Measurements from ENCODE around the gene UBA52. TPM values are rescaled to one million over a fixed set of nuclear protein-coding genes. Genes with fewer than 3 reads are reported as not detected.

Gene UBA52
- total and polyA plus RNA-seq, 2 experiments from 2014 or later, result 627 to 1,301 TPM

DNA sequence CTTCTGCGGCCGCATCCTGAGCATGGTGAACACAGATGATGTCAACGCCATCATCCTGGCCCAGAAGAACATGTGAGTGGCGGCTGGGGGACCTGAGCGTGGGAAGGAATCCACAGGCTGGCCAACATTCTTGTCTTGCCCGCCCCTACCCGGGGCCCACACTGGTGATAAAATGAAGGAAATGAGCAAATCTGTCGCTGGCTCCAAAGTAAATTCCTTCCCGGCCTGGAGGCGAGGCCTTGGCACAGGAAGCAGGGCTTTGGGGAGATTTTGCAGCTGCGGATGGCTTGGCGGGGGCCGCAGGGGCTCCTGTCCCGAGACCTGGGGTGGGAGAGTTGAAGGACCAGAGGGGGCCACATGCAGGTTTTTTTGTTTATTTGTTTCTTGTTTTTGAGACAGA is 9.6 kb upstream of the UBA52 start:
- no peak for DNase-seq (ENCODE audit: low spot score)
- H3K27ac ChIP-seq (ENCODE audit: low read depth), result no peak overlapping the region
- H3K36me3 Mint-ChIP-seq (ENCODE audit: low read depth), result peaks cover 40% of the 10 kb centered on the region; the same call in 2 of the 3 replicates

More for the DNA sequence above, 9.6 kb upstream of the UBA52 start:
- Mint-ChIP-seq H3K4me1 (peaks cover 8% of the 10 kb centered on the region; the same call in 2 of the 3 replicates), H3K27ac (no peak overlapping the region), H3K27me3 (ENCODE audit: insufficient read depth, low read depth, poor library complexity) (peaks cover 6% of the 10 kb centered on the region), H3K4me3 (no peak overlapping the region), H3K9me3 (no peaks in the 10 kb centered on the region)
- TF ChIP-seq JUNB (IDR thresholded peaks at IDR 0.05; ENCODE audit: unreplicated experiment) (no peak), EZH2 (IDR thresholded peaks at IDR 0.05; ENCODE audit: low read depth, unreplicated experiment) (no peak), EZH2phosphoT487 (IDR thresholded peaks at IDR 0.05; ENCODE audit: unreplicated experiment) (no peak), POLR2AphosphoS5 (IDR thresholded peaks at IDR 0.05; ENCODE audit: low read depth) (no peak), ZNF331 (CRISPR knock-in tag; IDR thresholded peaks at IDR 0.05; ENCODE audit: low read depth) (no peak), STAT1 (IDR thresholded peaks at IDR 0.05; ENCODE audit: unreplicated experiment) (no peak), ZNF114 (CRISPR knock-in tag; IDR thresholded peaks at IDR 0.05) (no peak), NANOG (IDR thresholded peaks at IDR 0.05; ENCODE audit: borderline replicate concordance) (no peak), CREB1 (CRISPR knock-in tag; IDR thresholded peaks at IDR 0.05; ENCODE audit: low read depth) (no peak)
- TF ChIP-seq, protein P1, sequence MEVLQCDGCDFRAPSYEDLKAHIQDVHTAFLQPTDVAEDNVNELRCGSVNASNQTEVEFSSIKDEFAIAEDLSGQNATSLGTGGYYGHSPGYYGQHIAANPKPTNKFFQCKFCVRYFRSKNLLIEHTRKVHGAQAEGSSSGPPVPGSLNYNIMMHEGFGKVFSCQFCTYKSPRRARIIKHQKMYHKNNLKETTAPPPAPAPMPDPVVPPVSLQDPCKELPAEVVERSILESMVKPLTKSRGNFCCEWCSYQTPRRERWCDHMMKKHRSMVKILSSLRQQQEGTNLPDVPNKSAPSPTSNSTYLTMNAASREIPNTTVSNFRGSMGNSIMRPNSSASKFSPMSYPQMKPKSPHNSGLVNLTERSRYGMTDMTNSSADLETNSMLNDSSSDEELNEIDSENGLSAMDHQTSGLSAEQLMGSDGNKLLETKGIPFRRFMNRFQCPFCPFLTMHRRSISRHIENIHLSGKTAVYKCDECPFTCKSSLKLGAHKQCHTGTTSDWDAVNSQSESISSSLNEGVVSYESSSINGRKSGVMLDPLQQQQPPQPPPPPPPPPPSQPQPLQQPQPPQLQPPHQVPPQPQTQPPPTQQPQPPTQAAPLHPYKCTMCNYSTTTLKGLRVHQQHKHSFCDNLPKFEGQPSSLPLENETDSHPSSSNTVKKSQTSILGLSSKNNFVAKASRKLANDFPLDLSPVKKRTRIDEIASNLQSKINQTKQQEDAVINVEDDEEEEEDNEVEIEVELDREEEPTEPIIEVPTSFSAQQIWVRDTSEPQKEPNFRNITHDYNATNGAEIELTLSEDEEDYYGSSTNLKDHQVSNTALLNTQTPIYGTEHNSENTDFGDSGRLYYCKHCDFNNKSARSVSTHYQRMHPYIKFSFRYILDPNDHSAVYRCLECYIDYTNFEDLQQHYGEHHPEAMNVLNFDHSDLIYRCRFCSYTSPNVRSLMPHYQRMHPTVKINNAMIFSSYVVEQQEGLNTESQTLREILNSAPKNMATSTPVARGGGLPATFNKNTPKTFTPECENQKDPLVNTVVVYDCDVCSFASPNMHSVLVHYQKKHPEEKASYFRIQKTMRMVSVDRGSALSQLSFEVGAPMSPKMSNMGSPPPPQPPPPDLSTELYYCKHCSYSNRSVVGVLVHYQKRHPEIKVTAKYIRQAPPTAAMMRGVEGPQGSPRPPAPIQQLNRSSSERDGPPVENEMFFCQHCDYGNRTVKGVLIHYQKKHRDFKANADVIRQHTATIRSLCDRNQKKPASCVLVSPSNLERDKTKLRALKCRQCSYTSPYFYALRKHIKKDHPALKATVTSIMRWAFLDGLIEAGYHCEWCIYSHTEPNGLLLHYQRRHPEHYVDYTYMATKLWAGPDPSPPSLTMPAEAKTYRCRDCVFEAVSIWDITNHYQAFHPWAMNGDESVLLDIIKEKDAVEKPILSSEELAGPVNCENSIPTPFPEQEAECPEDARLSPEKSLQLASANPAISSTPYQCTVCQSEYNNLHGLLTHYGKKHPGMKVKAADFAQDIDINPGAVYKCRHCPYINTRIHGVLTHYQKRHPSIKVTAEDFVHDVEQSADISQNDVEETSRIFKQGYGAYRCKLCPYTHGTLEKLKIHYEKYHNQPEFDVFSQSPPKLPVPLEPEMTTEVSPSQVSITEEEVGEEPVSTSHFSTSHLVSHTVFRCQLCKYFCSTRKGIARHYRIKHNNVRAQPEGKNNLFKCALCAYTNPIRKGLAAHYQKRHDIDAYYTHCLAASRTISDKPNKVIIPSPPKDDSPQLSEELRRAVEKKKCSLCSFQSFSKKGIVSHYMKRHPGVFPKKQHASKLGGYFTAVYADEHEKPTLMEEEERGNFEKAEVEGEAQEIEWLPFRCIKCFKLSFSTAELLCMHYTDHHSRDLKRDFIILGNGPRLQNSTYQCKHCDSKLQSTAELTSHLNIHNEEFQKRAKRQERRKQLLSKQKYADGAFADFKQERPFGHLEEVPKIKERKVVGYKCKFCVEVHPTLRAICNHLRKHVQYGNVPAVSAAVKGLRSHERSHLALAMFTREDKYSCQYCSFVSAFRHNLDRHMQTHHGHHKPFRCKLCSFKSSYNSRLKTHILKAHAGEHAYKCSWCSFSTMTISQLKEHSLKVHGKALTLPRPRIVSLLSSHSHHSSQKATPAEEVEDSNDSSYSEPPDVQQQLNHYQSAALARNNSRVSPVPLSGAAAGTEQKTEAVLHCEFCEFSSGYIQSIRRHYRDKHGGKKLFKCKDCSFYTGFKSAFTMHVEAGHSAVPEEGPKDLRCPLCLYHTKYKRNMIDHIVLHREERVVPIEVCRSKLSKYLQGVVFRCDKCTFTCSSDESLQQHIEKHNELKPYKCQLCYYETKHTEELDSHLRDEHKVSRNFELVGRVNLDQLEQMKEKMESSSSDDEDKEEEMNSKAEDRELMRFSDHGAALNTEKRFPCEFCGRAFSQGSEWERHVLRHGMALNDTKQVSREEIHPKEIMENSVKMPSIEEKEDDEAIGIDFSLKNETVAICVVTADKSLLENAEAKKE (CRISPR knock-in tag; IDR thresholded peaks at IDR 0.05), result no peak
- TF ChIP-seq, protein P2, sequence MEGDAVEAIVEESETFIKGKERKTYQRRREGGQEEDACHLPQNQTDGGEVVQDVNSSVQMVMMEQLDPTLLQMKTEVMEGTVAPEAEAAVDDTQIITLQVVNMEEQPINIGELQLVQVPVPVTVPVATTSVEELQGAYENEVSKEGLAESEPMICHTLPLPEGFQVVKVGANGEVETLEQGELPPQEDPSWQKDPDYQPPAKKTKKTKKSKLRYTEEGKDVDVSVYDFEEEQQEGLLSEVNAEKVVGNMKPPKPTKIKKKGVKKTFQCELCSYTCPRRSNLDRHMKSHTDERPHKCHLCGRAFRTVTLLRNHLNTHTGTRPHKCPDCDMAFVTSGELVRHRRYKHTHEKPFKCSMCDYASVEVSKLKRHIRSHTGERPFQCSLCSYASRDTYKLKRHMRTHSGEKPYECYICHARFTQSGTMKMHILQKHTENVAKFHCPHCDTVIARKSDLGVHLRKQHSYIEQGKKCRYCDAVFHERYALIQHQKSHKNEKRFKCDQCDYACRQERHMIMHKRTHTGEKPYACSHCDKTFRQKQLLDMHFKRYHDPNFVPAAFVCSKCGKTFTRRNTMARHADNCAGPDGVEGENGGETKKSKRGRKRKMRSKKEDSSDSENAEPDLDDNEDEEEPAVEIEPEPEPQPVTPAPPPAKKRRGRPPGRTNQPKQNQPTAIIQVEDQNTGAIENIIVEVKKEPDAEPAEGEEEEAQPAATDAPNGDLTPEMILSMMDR (conservative IDR thresholded peaks at IDR 0.05; ENCODE audit: low read depth in 2 of 2), result no peak
- TF ChIP-seq, protein P3, sequence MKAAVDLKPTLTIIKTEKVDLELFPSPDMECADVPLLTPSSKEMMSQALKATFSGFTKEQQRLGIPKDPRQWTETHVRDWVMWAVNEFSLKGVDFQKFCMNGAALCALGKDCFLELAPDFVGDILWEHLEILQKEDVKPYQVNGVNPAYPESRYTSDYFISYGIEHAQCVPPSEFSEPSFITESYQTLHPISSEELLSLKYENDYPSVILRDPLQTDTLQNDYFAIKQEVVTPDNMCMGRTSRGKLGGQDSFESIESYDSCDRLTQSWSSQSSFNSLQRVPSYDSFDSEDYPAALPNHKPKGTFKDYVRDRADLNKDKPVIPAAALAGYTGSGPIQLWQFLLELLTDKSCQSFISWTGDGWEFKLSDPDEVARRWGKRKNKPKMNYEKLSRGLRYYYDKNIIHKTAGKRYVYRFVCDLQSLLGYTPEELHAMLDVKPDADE (IDR thresholded peaks at IDR 0.05), result no peak
- TF ChIP-seq, protein P4, sequence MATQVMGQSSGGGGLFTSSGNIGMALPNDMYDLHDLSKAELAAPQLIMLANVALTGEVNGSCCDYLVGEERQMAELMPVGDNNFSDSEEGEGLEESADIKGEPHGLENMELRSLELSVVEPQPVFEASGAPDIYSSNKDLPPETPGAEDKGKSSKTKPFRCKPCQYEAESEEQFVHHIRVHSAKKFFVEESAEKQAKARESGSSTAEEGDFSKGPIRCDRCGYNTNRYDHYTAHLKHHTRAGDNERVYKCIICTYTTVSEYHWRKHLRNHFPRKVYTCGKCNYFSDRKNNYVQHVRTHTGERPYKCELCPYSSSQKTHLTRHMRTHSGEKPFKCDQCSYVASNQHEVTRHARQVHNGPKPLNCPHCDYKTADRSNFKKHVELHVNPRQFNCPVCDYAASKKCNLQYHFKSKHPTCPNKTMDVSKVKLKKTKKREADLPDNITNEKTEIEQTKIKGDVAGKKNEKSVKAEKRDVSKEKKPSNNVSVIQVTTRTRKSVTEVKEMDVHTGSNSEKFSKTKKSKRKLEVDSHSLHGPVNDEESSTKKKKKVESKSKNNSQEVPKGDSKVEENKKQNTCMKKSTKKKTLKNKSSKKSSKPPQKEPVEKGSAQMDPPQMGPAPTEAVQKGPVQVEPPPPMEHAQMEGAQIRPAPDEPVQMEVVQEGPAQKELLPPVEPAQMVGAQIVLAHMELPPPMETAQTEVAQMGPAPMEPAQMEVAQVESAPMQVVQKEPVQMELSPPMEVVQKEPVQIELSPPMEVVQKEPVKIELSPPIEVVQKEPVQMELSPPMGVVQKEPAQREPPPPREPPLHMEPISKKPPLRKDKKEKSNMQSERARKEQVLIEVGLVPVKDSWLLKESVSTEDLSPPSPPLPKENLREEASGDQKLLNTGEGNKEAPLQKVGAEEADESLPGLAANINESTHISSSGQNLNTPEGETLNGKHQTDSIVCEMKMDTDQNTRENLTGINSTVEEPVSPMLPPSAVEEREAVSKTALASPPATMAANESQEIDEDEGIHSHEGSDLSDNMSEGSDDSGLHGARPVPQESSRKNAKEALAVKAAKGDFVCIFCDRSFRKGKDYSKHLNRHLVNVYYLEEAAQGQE (IDR thresholded peaks at IDR 0.05; ENCODE audit: unreplicated experiment), result no peak
- no peak overlapping the region for H3K4me3 ChIP-seq
- no peak for ATAC-seq
- no peaks in the 10 kb centered on the region for H3K9me2 ChIP-seq (ENCODE audit: insufficient read depth)
- H3K4me1 ChIP-seq (ENCODE audit: insufficient read depth), result 0 out of 2 replicates have a peak, but pooled peaks cover 8% of the 10 kb centered on the region
- H3K4me2 ChIP-seq, result no peak overlapping the region
- peaks cover 7% of the 10 kb centered on the region; the same call in 1 of the 2 replicates for H3K36me3 ChIP-seq (ENCODE audit: insufficient read depth)
- peaks cover 33% of the 10 kb centered on the region for H3K79me2 ChIP-seq (replicated peaks; ENCODE audit: insufficient read depth)
- H4K20me1 ChIP-seq (replicated peaks; ENCODE audit: insufficient read depth), result peaks cover 7% of the 10 kb centered on the region
- H3K27me3 ChIP-seq (ENCODE audit: insufficient read depth), result no peaks in the 10 kb centered on the region
- H3F3A ChIP-seq (replicated peaks; ENCODE audit: low read depth), result peaks cover 11% of the 10 kb centered on the region; the same call in 1 of the 2 replicates
- H2AFZ ChIP-seq, result no peak overlapping the region
